Left ventricle myocardium inferior (tissue), 1 donor: Measurements from ENCODE around the gene ATP13A1. TPM values are rescaled to one million over a fixed set of nuclear protein-coding genes. Genes with fewer than 3 reads are reported as not detected.

Experiments
- DNase-seq: peaks from one replicate; pipeline ENCODE4 v3.0.0-alpha.2; 2020
- H3K27ac ChIP-seq: fragments of 200-600 bp; replicated peaks from 2 replicates; pipeline ENCODE4 v1.8.0; 2021
- H3K27me3 ChIP-seq: fragments of 200-600 bp; 2 replicates; pipeline ENCODE4 v1.8.0; 2021; ENCODE audit warnings: low read depth
- H3K36me3 ChIP-seq: fragments of 200-600 bp; 2 replicates; pipeline ENCODE4 v1.8.0; 2021
- H3K4me1 ChIP-seq: fragments of 200-600 bp; 2 replicates; pipeline ENCODE4 v1.8.0; 2021
- H3K4me3 ChIP-seq: fragments of 200-600 bp; 2 replicates; pipeline ENCODE4 v1.8.0; 2021; ENCODE audit warnings: mild to moderate bottlenecking, moderate library complexity
- H3K9me3 ChIP-seq: fragments of 200-600 bp; replicated peaks from 2 replicates; pipeline ENCODE4 v1.8.0; 2021
- intact Hi-C: fragments of 100-400 bp; cut with micrococcal nuclease; formaldehyde crosslinking; loops from one replicate; pipeline ENCODE4 v1.11.0; 2022
- total RNA-seq: library from RNA; stranded (reverse); fragmentation: NEBNext Ultra II Directional; extraction: Animal tissue kit (Norgen Biotek cat#: 25700); gene quantifications from one replicate; pipeline ENCODE4 v1.2.1, GENCODE V29; 2021
- TF ChIP-seq, protein P1 (sequence below): fragments of 200-600 bp; IDR thresholded peaks from 2 replicates; pipeline ENCODE4 v1.8.0; 2021; ENCODE audit warnings: antibody characterized with exemption, mild to moderate bottlenecking, borderline replicate concordance
- donor health status: DM: no; HTN: yes; CAD: no; lungs with severe emphysema.

ATP13A1 gene
- total RNA-seq, 1 donor from 2014 or later: 16.5 TPM

DNA sequence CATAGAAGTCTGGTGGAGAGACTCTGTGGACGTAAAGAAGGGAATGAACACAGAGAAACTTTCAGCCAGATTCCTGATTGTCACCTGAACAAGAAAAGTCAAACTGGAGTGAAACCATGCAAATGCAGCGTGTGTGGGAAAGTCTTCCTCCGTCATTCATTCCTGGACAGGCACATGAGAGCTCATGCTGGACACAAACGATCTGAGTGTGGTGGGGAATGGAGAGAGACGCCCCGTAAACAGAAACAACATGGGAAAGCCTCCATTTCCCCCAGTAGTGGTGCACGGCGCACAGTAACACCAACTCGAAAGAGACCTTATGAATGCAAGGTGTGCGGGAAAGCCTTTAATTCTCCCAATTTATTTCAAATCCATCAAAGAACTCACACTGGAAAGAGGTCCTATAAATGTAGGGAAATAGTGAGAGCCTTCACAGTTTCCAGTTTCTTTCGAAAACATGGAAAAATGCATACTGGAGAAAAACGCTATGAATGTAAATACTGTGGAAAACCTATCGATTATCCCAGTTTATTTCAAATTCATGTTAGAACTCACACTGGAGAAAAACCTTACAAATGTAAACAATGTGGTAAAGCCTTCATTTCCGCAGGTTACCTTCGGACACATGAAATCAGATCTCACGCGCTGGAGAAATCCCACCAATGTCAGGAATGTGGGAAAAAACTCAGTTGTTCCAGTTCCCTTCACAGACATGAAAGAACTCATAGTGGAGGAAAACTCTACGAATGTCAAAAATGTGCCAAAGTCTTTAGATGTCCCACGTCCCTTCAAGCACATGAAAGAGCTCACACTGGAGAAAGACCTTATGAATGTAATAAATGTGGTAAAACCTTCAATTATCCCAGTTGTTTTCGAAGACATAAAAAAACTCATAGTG, 15.9 kb upstream of the ATP13A1 start:
- H3K4me3 ChIP-seq: no peak overlapping the region
- H3K36me3 ChIP-seq: peaks cover 78% of the 10 kb centered on the region
- no peak overlapping the region for H3K27ac ChIP-seq
- TF ChIP-seq, protein P1, sequence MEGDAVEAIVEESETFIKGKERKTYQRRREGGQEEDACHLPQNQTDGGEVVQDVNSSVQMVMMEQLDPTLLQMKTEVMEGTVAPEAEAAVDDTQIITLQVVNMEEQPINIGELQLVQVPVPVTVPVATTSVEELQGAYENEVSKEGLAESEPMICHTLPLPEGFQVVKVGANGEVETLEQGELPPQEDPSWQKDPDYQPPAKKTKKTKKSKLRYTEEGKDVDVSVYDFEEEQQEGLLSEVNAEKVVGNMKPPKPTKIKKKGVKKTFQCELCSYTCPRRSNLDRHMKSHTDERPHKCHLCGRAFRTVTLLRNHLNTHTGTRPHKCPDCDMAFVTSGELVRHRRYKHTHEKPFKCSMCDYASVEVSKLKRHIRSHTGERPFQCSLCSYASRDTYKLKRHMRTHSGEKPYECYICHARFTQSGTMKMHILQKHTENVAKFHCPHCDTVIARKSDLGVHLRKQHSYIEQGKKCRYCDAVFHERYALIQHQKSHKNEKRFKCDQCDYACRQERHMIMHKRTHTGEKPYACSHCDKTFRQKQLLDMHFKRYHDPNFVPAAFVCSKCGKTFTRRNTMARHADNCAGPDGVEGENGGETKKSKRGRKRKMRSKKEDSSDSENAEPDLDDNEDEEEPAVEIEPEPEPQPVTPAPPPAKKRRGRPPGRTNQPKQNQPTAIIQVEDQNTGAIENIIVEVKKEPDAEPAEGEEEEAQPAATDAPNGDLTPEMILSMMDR: no peak
- no peaks in the 10 kb centered on the region for H3K4me1 ChIP-seq
- H3K9me3 ChIP-seq: peaks cover 52% of the 10 kb centered on the region
- intact Hi-C loops: no loop called here
- H3K27me3 ChIP-seq: no peaks in the 10 kb centered on the region
- no peak for DNase-seq

- no peak for DNase-seq
- intact Hi-C loops: no loop called here
- Histone ChIP-seq H3K4me1 (no peaks in the 10 kb centered on the region), H3K27me3 (no peaks in the 10 kb centered on the region), H3K36me3 (peaks cover 86% of the 10 kb centered on the region), H3K9me3 (peaks cover 39% of the 10 kb centered on the region), H3K27ac (no peak overlapping the region), H3K4me3 (no peak overlapping the region)
- TF ChIP-seq, protein P1: no peak
These were observed 14.1 kb upstream of the ATP13A1 start for GRCh38 chr19:19677579-19677978.

- H3K27me3 ChIP-seq: no peaks in the 10 kb centered on the region
- TF ChIP-seq, protein P1: no peak
- intact Hi-C loops: no loop called here
- H3K9me3 ChIP-seq: peaks cover 10% of the 10 kb centered on the region
- H3K36me3 ChIP-seq: peaks cover 53% of the 10 kb centered on the region
- H3K4me1 ChIP-seq: peaks cover 11% of the 10 kb centered on the region
- DNase-seq: no peak
- H3K4me3 ChIP-seq: no peak overlapping the region
- no peak overlapping the region for H3K27ac ChIP-seq
These were observed 10.8 kb upstream of the ATP13A1 start for GRCh38 chr19:19674315-19674714.

GRCh38 chr19:19672816-19673215, 9.3 kb upstream of the ATP13A1 start:
- DNase-seq: no peak
- Histone ChIP-seq H3K27me3 (no peaks in the 10 kb centered on the region), H3K4me1 (peaks cover 23% of the 10 kb centered on the region), H3K27ac (no peak overlapping the region), H3K9me3 (no peaks in the 10 kb centered on the region), H3K36me3 (peaks cover 38% of the 10 kb centered on the region), H3K4me3 (no peak overlapping the region)
- TF ChIP-seq, protein P1: no peak
- intact Hi-C loops: no loop called here

DNA sequence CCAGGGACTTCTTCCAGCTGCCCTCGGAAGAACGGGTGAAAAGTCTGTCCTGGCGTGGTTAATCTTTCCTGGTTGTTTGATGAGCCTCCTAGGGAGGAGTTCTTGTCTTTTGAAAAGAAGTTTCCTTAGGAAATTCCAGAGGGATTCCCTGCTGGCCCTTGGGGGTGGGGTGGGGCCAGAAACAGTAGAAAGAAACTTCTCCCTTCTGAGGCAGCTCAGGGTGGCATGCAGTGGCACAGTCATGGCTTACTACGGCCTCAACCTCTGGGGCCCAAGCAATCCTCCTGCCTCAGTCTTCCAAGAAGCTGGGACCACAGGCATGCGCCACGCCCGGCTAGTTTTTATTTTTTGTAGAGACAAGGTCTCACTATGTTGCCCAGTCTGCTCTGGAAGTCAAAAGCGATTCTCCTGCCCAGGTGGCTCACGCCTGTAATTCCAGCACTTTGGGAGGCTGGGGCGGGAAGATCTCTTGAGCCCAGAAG, 6.6 kb upstream of the ATP13A1 start:
- Histone ChIP-seq H3K4me3 (peak overlapping the region; percentile 79), H3K4me1 (peaks cover 23% of the 10 kb centered on the region), H3K27ac (no peak overlapping the region), H3K9me3 (no peaks in the 10 kb centered on the region), H3K36me3 (peaks cover 18% of the 10 kb centered on the region), H3K27me3 (no peaks in the 10 kb centered on the region)
- intact Hi-C loops: no loop called here
- no peak for DNase-seq
- TF ChIP-seq, protein P1: no peak
